Stimulated activated CD8-positive, alpha-beta memory T cell treated with anti-CD3 and anti-CD28 coated beads, Interleukin-15, amount 100 ng/mL, for 1 hour (primary cell): ENCODE results near the gene MDGA2.
"Not testable (repeated sequence)": the region's sequence is repeated elsewhere in the genome, so short reads cannot be mapped to it uniquely, and the experiment has no call there.

Source experiments
- DNase-seq: peaks from one replicate; pipeline ENCODE4 v3.0.0-alpha.2; 2020; ENCODE audit warnings: low read depth

The MDGA2 gene

DNA sequence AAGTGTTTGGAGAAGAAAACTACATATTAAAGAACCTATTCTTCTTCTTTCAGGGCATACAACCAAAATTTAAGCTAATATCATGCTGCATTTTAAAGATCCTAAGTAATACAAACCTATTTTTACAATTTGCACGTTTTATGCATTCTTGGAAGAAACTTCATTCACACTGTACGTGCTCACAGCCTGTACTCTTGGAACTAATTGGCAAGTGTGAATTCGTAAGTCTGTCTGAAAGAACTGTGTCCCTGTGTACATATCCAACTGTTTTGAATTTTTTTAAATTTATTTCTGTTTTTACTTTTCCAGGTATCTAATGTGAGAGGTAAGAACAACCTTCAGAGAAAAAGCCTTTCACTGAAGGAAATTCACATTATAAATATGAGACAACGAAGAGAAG, 347.0 kb downstream of the MDGA2 start:
- DNase-seq, result no peak

DNA sequence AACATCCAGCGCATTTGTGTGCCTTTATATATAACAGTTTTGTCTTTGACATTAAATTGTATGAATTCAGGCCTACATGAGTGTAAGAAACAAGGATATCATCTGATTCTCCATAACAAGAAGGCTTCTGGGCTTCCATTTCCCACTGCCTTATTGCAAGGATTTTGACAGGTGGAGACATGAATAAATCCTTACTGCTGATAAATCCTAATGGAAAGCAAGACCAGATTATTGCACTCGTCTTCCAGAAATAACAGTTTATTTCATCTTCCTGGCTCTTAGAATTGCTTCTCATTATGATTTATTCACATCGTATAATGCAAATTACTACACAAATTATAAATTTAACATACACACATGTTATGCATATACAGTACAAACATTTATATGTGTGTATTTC, 348.1 kb downstream of the MDGA2 start:
- DNase-seq, result no peak

DNA sequence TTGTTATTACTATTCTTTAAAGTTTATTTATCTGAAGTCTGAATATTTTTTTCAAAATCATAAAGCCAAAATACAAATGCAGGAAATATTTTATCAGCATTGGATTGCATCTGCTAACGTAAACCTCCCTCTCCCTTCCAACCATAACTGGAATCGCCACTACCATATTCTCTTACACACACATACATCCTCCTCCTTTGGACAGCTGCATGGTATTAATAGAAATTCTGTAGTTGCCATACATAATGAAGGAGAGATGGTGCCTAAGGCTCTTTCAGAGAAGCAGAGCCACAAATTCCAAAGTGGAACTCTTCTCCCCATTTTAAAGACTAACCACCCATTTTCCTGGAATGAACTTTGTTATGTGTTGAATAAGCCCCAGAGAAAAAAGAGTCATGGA, 352.7 kb downstream of the MDGA2 start:
- DNase-seq, result no peak

DNA sequence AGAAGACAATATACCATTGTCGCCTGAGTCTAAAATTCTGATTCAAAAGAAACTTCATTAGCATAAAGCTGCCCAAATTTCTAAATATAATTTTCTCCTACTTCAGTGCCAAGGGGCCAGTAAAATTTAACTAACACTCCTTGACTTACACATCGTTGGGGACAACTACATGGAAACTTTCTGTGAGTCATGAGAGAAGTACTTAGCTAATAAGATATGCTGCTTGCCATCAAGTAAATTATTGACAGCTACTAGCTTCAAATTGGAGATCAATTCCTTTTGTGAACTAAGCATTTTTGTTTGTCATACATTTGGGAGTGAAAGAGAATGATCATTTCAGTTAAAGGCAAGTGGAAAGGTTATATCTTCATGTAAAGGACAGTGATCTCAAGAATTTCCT, 373.3 kb downstream of the MDGA2 start:
- DNase-seq, result no peak

DNA sequence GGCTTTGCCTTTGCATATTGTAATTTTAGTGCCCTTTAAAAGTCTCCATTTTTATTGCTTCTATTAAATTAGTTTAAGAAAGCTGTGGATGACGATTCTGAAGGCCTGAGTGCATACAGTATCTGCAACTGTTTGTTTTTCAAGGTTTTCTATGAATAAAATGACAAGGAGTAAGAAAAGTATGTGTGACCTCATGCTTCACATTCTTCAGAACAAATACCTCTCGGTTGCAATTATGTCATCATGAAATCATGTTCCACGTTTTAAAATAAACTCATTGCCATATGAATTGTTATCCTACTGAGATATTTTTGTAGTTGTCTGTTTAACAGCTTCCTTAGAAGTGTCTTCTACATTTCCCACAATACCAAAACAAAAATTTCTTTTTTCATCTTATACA, 374.6 kb downstream of the MDGA2 start:
- no peak for DNase-seq

DNA sequence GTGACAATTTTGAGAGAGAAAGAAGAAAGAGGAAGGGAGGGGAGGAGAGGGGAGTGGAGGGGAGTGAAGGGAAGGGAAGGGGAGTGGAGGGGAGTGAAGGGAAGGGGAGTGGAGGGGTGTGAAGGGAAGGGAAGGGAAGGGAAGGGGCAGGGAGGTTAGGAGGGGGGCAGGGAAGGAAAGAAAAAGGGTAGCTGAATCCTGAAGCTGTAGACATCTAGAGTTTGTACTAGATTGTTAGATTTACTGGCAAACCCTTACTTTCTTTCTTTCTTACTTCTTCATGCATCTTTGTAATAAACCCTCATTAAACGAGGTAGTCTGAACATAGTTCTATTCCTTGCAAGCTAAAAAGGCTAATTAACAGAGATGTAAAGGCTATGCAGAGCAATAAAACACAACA, 378.0 kb downstream of the MDGA2 start:
- no peak for DNase-seq

DNA sequence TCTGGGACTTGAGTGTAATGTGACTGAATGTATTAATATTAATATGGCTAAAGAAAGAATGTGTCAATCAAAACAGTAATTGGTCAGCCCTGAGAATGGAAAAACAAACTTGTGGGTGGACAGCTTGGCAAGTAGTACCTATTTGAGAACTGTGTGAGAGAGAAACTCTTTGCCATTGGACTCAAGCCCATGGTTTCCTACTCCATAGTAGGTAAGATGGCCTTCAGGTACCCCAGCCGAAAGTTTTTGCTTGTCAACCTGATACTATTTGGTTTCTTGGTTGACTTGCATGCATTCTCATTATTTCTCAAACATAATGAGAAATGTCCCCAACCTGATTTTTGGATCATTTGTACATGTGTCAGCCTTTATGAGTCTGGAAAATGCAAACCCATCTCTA, 391.1 kb downstream of the MDGA2 start:
- no peak for DNase-seq

DNA sequence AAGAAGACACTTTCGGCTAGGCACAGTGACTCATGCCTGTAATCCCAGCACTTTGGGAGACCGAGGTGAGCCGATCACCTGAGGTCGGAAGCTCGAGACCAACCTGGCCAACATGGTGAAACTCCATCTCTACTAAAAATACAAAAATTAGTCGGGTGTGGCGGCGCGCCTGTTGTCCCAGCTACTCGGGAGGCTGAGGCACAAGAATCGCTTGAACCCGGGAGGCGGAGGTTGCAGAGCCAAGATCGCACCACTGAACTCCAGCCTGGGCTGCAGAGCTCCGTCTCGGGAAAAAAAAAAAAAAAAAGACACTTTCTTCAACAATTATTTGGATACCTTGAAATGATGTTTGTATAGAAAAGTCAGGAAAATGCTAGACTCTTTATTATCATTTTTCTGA, 393.6 kb downstream of the MDGA2 start:
- not testable (repeated sequence) for DNase-seq

DNA sequence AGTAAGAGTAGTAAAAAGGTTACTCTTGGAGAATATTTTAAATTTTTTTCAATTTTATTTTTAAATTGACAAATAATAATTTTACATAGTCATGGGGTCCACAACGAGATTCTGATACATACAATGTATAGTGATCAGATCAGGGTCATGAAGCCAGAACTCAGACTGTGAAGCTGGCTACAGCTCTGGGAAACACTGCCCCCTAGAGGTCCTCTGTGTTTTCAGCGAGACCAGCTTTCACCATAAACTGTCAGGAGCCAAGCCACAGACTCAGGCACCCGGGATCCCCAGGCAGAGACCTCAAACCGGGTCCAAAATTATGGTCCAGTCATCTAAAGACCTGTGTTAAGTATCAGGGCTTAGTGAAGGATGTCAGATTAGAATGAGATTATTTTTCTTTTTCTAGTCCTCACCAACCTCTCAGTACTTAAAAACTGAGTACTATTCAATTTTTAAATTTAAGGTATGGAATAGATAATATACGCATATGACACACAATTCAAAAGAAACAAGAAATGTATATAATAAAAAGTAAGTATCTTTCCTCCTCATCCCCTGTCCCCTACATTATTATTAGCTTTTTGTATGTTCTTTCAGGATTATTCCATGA, 397.1 kb downstream of the MDGA2 start:
- no peak for DNase-seq

DNA sequence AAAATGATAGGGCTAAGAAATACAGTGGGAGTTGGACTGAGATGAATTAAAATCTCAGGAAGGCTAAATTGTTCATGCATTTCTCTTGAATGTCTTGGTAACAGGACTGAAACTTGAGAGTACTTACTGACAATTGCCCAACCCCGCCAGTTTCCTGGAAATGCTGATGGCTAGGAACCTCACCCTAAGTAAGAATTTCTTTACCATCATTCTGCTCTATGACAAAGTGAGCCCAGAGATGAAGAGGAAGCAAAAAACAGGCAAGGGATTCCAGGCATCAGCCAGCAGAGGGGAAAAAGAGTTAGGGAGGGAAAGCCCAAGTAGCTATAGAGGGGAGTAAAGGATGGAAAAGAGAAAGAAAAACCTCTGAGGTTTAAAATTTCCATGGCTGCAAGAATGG, 397.7 kb downstream of the MDGA2 start:
- no peak for DNase-seq

DNA sequence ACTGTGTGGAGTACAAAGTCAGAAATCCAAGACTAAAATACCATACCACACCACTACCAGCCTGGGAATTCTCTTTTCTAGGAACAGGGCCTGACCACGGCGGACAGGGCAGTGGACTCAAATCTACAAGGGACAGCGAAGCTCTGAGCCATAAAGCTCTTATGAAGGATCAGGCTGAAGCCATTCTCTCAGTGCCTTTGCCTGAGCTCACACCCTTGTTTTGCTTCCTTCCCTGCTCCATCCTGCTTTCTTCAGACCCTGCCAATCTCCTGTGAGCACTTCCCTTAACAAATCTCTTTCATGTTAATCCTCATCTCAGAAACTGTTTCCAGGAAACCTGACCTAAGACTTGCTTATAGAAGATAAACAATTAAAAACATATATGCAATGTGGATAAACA, 398.5 kb downstream of the MDGA2 start:
- no peak for DNase-seq

DNA sequence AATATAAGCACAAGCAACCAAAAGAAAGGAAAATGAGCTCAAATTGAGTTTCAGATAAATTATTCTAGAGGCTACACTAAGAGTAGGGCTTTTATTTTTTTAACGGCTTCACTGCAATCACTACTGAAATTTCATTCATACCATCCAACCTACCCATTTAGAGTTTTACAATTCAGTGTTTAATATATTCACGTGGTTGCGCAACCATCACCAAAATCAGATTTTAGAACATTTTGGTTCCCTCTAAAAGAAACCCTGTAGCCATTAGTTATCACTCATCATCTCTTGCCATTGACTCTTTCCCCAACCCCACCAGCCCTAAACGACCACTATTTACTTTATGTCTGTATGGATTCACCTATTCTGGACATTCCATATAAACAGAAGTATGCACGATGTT, 401.5 kb downstream of the MDGA2 start:
- no peak for DNase-seq

DNA sequence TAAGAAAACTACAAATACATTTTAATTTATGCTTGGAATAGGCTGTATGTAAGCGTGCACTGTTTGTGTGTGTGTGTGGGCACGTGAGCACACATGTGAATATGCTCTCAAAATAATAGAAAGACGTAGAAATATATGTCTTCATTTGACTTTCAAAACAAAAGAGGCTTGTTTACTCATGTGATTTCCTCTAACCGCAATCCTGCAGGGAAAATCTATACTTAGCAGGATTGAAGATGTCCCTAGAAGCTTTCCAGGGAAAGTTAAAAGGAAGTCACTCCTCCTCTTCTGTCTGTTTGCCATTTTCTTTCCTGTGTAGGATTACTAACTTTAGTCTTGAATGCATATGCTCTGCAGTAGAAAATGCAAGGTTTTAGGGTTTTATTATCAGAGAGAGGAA, 404.7 kb downstream of the MDGA2 start:
- no peak for DNase-seq

DNA sequence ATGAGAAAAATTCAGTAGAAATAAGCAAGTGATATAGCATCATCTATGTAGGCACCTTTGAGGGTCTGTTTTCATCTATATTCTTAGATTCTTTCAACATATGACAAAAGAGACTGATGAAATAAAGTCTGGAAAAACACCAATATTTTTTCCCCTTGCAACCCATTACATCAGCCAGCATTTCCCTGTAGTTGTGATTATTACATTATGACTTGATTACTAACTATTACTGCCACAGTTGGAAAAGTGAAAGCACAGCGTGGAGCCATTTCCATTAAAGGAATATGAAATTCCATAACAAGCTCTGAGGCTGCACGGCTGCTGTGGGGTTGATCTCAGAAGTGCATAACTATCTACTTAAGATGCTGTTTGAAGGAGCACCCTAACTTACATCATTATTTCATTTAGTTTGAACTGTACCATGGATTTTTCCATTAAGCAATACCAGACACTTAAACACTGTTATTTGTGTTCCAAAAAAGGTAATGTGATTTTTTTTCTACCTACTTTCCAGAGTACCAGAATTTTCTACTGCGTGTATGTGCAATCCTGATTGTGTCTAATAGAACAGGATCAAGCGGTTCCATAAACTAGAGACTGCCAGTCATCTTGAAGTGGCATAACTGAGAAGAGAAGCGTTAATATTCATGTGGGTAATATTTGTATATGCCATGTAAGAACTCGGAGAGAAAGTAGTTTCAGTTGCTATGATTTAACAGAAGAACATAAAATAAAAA, 405.5 kb downstream of the MDGA2 start:
- DNase-seq, result no peak

DNA sequence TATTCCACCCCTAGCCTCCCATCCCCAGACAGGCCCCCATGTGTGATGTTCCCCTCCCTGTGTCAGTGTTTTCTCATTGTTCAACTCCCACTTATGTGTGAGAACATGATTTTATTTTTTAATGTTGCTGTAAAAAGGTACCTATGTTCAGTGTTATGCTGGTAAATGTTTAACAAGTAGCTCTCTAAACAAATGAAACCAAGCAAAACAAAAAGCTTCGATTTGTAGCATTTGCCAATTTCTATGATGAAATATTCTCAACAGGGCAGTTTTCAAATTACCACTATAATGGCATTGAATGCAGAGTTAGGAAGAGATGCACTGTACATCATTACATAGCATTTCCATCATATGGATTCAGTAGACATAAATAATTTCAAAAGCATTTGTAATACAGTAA, 410.6 kb downstream of the MDGA2 start:
- no peak for DNase-seq

DNA sequence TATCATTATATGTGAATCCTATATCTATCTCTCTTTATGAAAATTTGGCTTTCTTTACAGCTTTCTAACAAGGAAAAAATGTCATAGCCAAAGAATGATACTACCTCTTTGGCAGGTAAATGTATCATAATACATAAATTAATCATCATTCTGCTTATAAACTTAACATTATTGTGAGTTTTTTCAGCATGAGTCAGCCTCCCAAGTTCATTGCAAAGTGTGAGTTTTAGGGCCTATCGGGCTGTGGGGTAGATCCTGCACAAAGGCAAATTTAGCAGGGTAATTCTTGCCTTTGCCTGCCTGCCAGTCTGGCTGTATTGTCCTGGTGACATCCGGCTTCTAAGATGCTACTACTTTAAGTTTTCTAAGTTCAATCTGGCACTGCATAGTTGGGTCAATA, 412.6 kb downstream of the MDGA2 start:
- DNase-seq, result no peak

DNA sequence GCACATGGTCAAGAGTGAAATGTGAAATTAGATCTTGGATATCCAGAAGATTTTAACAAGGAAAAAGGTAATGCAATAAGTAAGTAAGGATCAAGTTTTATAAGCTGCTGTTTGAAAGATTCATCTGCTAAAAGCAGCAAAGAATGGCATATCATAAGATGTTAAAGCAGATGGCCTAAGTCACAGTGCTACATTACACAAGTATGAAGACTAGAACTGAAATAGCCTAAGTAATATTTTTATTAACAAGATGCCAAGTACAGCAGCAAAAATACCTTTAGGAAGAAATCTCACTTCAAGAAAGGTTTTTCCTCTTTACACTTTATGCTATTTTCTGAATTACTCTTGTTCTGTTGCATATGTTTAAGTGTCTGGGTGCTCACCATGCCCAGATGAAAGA, 414.1 kb downstream of the MDGA2 start:
- DNase-seq, result no peak

DNA sequence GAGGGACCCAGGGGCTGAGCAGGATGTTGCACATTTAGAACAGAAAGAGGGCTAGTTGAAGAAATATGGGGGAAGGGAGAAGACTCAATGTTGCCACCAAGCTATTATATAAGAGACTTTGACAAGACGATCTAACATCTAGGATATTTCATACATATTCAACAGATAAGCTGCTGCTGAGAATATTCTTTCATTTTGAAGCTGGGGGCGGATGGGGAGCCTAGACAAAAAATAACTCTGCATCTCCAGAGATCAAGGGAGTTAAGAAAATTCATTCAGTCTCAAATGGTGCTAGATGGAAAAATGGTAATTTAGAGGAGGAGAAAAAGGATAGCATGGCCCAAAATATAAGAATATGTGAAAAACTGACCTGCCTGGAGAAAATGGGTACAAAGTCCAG, 415.6 kb downstream of the MDGA2 start:
- no peak for DNase-seq

DNA sequence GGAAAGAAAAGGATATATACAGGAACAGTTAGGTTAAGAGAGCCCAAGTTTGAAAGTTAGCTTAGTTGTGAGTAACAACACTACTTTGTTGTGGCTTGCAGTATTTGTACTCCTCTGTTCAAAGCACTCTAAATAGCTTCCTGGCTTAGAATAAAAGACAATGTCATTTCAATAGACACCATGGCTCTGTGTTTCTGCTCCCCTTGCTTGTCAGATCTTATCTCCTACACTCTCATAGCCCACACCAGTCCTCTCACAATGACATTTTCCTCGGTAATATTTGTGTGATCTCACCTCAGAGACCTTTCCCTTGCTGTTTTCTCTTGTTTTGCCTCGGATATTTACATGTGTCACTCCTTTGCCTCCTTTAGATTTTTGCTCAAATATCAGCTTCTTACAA, 418.4 kb downstream of the MDGA2 start:
- DNase-seq, result no peak

DNA sequence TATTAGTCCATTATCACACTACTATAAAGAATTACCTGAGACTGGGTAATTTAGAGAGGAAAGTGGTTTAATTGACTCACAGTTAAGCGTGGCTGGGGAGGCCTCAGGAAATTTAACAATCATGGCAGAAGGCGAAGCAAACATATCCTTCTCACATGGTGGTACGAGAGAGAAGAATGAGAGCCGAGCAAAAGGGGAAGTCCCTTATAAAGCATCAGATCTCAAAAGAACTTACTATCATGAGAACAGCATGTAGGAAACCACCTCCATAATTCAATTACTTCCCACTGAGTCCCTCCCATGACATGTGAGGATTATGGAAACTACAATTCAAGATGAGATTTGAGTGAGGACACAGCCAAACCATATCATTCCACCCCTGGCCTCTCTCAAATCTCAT, 422.6 kb downstream of the MDGA2 start:
- DNase-seq, result no peak

DNA sequence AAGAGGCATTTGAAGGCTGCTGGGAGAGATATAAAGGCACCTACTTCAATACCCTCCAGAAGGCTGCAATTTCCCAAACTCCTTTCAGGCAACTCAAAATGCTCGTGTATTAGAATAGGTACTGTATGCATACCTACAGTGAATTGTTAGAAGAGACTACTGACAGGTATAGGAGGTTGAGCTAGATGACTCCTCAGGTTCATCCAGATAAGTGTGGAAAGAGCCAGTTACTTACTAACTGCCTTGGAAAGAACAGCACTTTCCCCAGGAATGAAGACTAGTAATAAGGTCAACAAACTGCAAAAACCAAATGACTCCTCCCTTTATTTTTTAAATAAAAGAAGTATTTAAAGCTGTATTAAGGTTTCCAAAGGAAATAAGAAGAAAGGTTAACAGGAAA, 429.0 kb downstream of the MDGA2 start:
- DNase-seq, result no peak

DNA sequence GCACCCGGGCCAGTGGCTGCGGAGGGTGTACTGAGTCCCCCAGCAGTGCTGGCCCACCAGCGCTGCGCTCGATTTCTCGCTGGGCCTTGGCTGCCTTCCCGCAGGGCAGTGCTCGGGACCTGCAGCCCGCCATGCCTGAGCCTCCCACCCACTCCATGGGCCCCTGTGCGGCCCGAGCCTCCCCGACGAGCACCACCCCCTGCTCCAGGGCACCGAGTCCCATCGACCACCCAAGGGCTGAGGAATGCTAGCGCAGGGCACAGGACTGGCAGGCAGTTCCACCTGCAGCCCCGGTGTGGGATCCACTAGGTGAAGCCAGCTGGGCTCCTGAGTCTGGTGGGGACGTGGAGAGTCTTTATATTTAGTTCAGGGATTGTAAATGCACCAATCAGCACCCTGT, 432.8 kb downstream of the MDGA2 start:
- DNase-seq, result not testable (repeated sequence)

DNA sequence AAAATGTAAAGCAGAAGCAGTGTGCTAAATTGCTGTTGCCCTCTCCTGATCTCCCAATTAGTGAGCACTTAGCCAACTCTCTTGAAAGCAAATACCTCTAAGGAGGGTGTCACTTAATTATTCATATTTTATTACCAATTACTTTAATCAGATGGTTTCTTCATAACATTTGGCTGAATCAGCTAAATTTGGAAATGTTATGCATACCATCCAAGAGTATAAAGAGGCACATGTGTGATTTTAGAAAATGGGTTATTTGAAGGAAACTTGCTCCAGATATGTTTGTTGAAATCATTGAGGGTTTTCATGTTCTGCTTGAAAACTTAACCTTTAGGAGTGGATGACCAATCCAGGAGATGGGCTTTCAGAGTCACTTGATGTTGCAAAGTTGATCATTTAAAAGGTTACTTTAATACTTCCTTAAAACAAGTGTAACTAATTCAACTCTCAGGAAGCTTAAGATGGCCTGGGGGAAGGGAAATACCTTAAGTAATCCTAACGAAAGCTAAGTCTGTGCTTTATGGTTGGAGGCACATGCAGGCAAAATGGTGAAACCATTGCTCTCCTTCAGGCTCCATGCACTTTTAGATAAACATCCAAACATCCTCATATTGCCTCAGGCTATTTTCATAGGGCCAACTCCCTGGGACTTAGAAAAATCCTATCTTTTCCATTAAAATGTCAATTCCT, 434.5 kb downstream of the MDGA2 start:
- DNase-seq, result no peak

DNA sequence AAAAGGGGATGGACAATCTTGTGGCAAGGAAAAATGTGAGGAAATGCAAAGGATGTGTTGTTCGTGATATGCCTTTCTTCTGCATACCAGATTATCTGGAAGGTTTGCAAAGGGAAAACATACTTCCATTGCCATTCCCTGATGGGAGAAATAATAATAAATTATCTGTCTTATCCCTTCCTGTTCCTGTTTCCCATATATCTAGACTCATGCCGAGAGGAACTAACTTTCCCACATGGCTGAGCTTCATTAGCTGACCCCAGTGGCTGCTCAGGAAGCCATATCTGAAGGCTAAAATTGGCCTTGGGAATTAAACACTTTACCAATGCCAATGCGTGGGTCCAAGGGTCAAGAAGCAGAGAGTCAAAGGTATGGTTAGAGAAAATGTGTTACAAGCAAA, 439.8 kb downstream of the MDGA2 start:
- DNase-seq, result no peak
